H1 (cell line): Measurements from ENCODE around the gene FBXO8. TPM values are rescaled to one million over a fixed set of nuclear protein-coding genes. Genes with fewer than 3 reads are reported as not detected.

ENCODE experiments used
- CTCF ChIA-PET: fragments of 300-600 bp; sonication (Branson Sonifier 250); formaldehyde crosslinking; loops from one replicate; lab custom pipeline; 2021; ENCODE audit not compliant: partially characterized antibody; lab: Charles Lee
- POLR2A ChIA-PET: fragments of 300-600 bp; sonication (Branson Sonifier 250); formaldehyde crosslinking; loops from one replicate; lab custom pipeline; 2021; ENCODE audit warnings: inconsistent platforms; ENCODE audit not compliant: partially characterized antibody; lab: Charles Lee
- DNase-seq, 2 experiments: peaks; one replicate each; pipeline versions ENCODE4 v3.0.0 to v3.0.0-alpha.2; 2010 to 2022; ENCODE audit warnings: low spot score in 2 of 2, low read depth in 1 of 2, mixed read lengths in 1 of 2
- FAIRE-seq: peaks from 2 replicates; lab custom pipeline; 2011; peaks lifted over from hg19 to GRCh38; lab: Jason Lieb, UNC
- H2AFZ ChIP-seq: 2 replicates; pipeline ENCODE4 v1.8.1; 2012; ENCODE audit warnings: low read length, inconsistent platforms
- H2AK5ac ChIP-seq: 2 replicates; pipeline ENCODE4 v1.6.1; 2013; ENCODE audit warnings: low read depth, low read length
- H2BK120ac ChIP-seq: replicated peaks from 2 replicates; pipeline ENCODE3; 2013; ENCODE audit warnings: low read depth, low read length, inconsistent platforms
- H2BK12ac ChIP-seq: 2 replicates; pipeline ENCODE4 v1.6.1; 2013; ENCODE audit warnings: low read depth, low read length
- H2BK15ac ChIP-seq: 2 replicates; pipeline ENCODE4 v1.6.1; 2013; ENCODE audit warnings: low read length
- H2BK20ac ChIP-seq: 2 replicates; pipeline ENCODE4 v1.6.1; 2013; ENCODE audit warnings: low read length
- H2BK5ac ChIP-seq: 2 replicates; pipeline ENCODE4 v1.6.1; 2013; ENCODE audit warnings: low read depth, low read length
- H3K14ac ChIP-seq: 2 replicates; pipeline ENCODE4 v1.6.1; 2013; ENCODE audit warnings: inconsistent platforms; ENCODE audit not compliant: insufficient read length
- H3K18ac ChIP-seq: 2 replicates; pipeline ENCODE4 v1.6.1; 2013; ENCODE audit warnings: low read length; ENCODE audit errors: extremely low read depth
- H3K23ac ChIP-seq: 2 replicates; pipeline ENCODE4 v1.6.1; 2013; ENCODE audit warnings: inconsistent platforms; ENCODE audit not compliant: insufficient read length
- H3K23me2 ChIP-seq: 2 replicates; pipeline ENCODE4 v1.6.1; 2013; ENCODE audit warnings: low read depth, low read length
- H3K27ac ChIP-seq: 2 replicates; pipeline ENCODE4 v1.6.1; 2011; ENCODE audit warnings: low read depth, low read length, inconsistent platforms
- H3K27me3 ChIP-seq, 4 experiments: replicated peaks in 1 of 4; 1 replicate in 1 of 4; 2 replicates in 3 of 4; pipeline versions ENCODE4 v1.6.1 to v1.8.1; 2011 to 2013; ENCODE audit warnings: low read length in 3 of 4, mild to moderate bottlenecking in 3 of 4, inconsistent platforms in 2 of 4, mixed read lengths in 2 of 4, moderate library complexity in 1 of 4; ENCODE audit not compliant: control insufficient read depth in 3 of 4, insufficient read depth in 3 of 4; ENCODE audit errors: extremely low read depth in 1 of 4
- H3K36me3 ChIP-seq, 4 experiments: 2 replicates each; pipeline versions ENCODE4 v1.6.1 to v1.8.1; 2011 to 2013; ENCODE audit warnings: mild to moderate bottlenecking in 4 of 4, low read length in 3 of 4, moderate library complexity in 2 of 4, control low read depth in 1 of 4, inconsistent platforms in 1 of 4; ENCODE audit not compliant: insufficient read depth in 4 of 4, control insufficient read depth in 2 of 4
- H3K4ac ChIP-seq: replicated peaks from 2 replicates; pipeline ENCODE3; 2013; ENCODE audit warnings: low read length, low read depth, mixed read lengths, inconsistent platforms; ENCODE audit not compliant: insufficient read length
- H3K4me1 ChIP-seq, 4 experiments: replicated peaks in 1 of 4; 1 replicate in 1 of 4; 2 replicates in 3 of 4; pipeline versions ENCODE4 v1.6.1 to v1.8.1; 2011 to 2013; ENCODE audit warnings: low read length in 3 of 4, inconsistent platforms in 2 of 4, mixed read lengths in 1 of 4; ENCODE audit not compliant: insufficient read depth in 4 of 4, control insufficient read depth in 3 of 4
- H3K4me2 ChIP-seq, 2 experiments: 2 replicates each; pipeline versions ENCODE4 v1.6.1 to v1.8.1; 2011 to 2013; ENCODE audit warnings: low read depth in 2 of 2, low read length in 2 of 2, control low read depth in 1 of 2, inconsistent platforms in 1 of 2, mild to moderate bottlenecking in 1 of 2; ENCODE audit not compliant: insufficient read depth in 1 of 2
- H3K4me3 ChIP-seq, 4 experiments: fragments of 200-600, 300-600 bp in 1 of 4; sonication (generic), shearing (Covaris generic), sonication (Bioruptor Twin) in 1 of 4; 2 replicates each; pipeline versions ENCODE4 v1.5.1 to v1.8.1; 2011 to 2016; ENCODE audit warnings: low read length in 4 of 4, low read depth in 3 of 4, control low read depth in 2 of 4, inconsistent platforms in 2 of 4, mild to moderate bottlenecking in 2 of 4, mixed read lengths in 1 of 4, moderate library complexity in 1 of 4; ENCODE audit not compliant: insufficient read depth in 2 of 4; ENCODE audit errors: extremely low read depth in 1 of 4
- H3K56ac ChIP-seq: replicated peaks from 2 replicates; pipeline ENCODE3; 2013; ENCODE audit warnings: low read depth, mild to moderate bottlenecking, mixed read lengths, low read length, inconsistent platforms; ENCODE audit not compliant: insufficient read length
- H3K79me1 ChIP-seq: 2 replicates; pipeline ENCODE4 v1.6.1; 2013; ENCODE audit warnings: low read depth, low read length, control low read depth
- H3K79me2 ChIP-seq, 2 experiments: 2 replicates each; pipeline versions ENCODE4 v1.6.1 to v1.8.1; 2012 to 2013; ENCODE audit warnings: low read length in 2 of 2, mild to moderate bottlenecking in 2 of 2, inconsistent platforms in 1 of 2; ENCODE audit not compliant: insufficient read depth in 2 of 2, control insufficient read depth in 1 of 2
- H3K9ac ChIP-seq, 4 experiments: replicated peaks in 1 of 4; 1 replicate in 1 of 4; 2 replicates in 3 of 4; pipeline versions ENCODE4 v1.6.1 to v1.8.1; 2011 to 2013; ENCODE audit warnings: low read depth in 3 of 4, low read length in 3 of 4, control low read depth in 2 of 4, mild to moderate bottlenecking in 2 of 4, moderate library complexity in 2 of 4, inconsistent platforms in 1 of 4; ENCODE audit errors: extremely low read depth in 1 of 4
- H3K9me3 ChIP-seq, 2 experiments: 2 replicates each; pipeline versions ENCODE4 v1.6.1 to v1.8.1; 2012 to 2013; ENCODE audit warnings: mild to moderate bottlenecking in 2 of 2, moderate library complexity in 2 of 2, control low read depth in 1 of 2, inconsistent platforms in 1 of 2, low read depth in 1 of 2, low read length in 1 of 2, mixed read lengths in 1 of 2; ENCODE audit not compliant: insufficient read depth in 2 of 2
- H4K20me1 ChIP-seq, 2 experiments: replicated peaks in 1 of 2; 2 replicates each; pipeline versions ENCODE3 to v1.8.1; 2011 to 2013; ENCODE audit warnings: inconsistent platforms in 2 of 2, low read length in 2 of 2, mild to moderate bottlenecking in 1 of 2; ENCODE audit not compliant: insufficient read depth in 2 of 2, control insufficient read depth in 1 of 2
- H4K5ac ChIP-seq: 2 replicates; pipeline ENCODE4 v1.6.1; 2013; ENCODE audit warnings: low read length, low read depth, mixed read lengths, inconsistent platforms; ENCODE audit not compliant: insufficient read length
- H4K8ac ChIP-seq: 2 replicates; pipeline ENCODE4 v1.8.0; 2013; ENCODE audit warnings: mild to moderate bottlenecking, moderate library complexity, low read length, inconsistent platforms; ENCODE audit not compliant: insufficient read depth; ENCODE audit errors: extremely low read depth
- H4K91ac ChIP-seq: replicated peaks from 2 replicates; pipeline ENCODE3; 2013; ENCODE audit warnings: low read length, mixed read lengths, inconsistent platforms; ENCODE audit not compliant: insufficient read length
- ATF3 ChIP-seq: IDR thresholded peaks from 2 replicates; pipeline ENCODE4 v1.6.1; 2011; ENCODE audit warnings: low read depth, mild to moderate bottlenecking, low read length; ENCODE audit not compliant: insufficient read depth
- BCL11A ChIP-seq, 2 experiments: IDR thresholded peaks; one replicate each; pipeline ENCODE4 v1.6.1; 2011; ENCODE audit warnings: low read depth in 2 of 2, low read length in 2 of 2, mild to moderate bottlenecking in 2 of 2
- EP300 ChIP-seq, 2 experiments: IDR thresholded peaks; 1 replicate in 1 of 2; 2 replicates in 1 of 2; pipeline ENCODE4 v1.6.1; 2011 to 2012; ENCODE audit warnings: low read depth in 2 of 2, low read length in 2 of 2, mild to moderate bottlenecking in 2 of 2, borderline replicate concordance in 1 of 2, inconsistent platforms in 1 of 2, moderate library complexity in 1 of 2
- GABPA ChIP-seq: IDR thresholded peaks from 2 replicates; pipeline ENCODE4 v1.6.1; 2011; ENCODE audit warnings: mild to moderate bottlenecking, low read length, moderate library complexity, borderline replicate concordance; ENCODE audit not compliant: insufficient read depth
- HDAC2 ChIP-seq, 2 experiments: fragments of 300-600 bp in 1 of 2; sonication (generic) in 1 of 2; IDR thresholded peaks; 2 replicates each; pipeline ENCODE4 v1.6.1; 2011 to 2012; ENCODE audit warnings: low read depth in 2 of 2, low read length in 2 of 2, mild to moderate bottlenecking in 2 of 2, moderate library complexity in 2 of 2, borderline replicate concordance in 1 of 2, inconsistent platforms in 1 of 2
- KDM4A ChIP-seq: IDR thresholded peaks from one replicate; pipeline ENCODE4 v1.7.1; 2012; ENCODE audit warnings: low read depth, mild to moderate bottlenecking, moderate library complexity, low read length, inconsistent platforms; ENCODE audit not compliant: severe bottlenecking
- NRF1 ChIP-seq: IDR thresholded peaks from 2 replicates; pipeline ENCODE4 v1.6.1; 2011; ENCODE audit warnings: mild to moderate bottlenecking, low read depth, low read length, improper control_type of control experiment
- POLR2AphosphoS5 ChIP-seq: IDR thresholded peaks from 2 replicates; pipeline ENCODE4 v1.6.1; 2011; ENCODE audit warnings: low read depth, low read length
- RAD21 ChIP-seq, 2 experiments: IDR thresholded peaks in 1 of 2; conservative IDR thresholded peaks in 1 of 2; 2 replicates each; pipeline ENCODE4 v1.6.1; 2011; ENCODE audit warnings: low read depth in 2 of 2, low read length in 2 of 2, improper control_type of control experiment in 1 of 2, inconsistent platforms in 1 of 2, mild to moderate bottlenecking in 1 of 2, moderate library complexity in 1 of 2
- SP4 ChIP-seq: IDR thresholded peaks from 2 replicates; pipeline ENCODE4 v1.6.1; 2012; ENCODE audit warnings: low read length, inconsistent platforms
- TAF7 ChIP-seq: optimal IDR thresholded peaks from 2 replicates; pipeline ENCODE3; 2011; ENCODE audit warnings: low read depth, mild to moderate bottlenecking, inconsistent platforms, low read length, moderate library complexity, borderline replicate concordance
- WGBS, 2 experiments: shearing (Covaris generic) in 1 of 2; methylation state at CpG; one replicate each; pipeline versions ENCODE4 v1.1.6 to v1.1.7; 2013 to 2015; ENCODE audit warnings: low lambda C conversion rate in 2 of 2, mixed read lengths in 2 of 2, inconsistent platforms in 1 of 2, low coverage in 1 of 2, missing lambda C conversion rate in 1 of 2; ENCODE audit not compliant: insufficient replicate concordance in 2 of 2, insufficient coverage in 1 of 2, insufficient read length in 1 of 2; ENCODE audit errors: extremely low coverage in 1 of 2, missing lambda C conversion rate in 1 of 2; 5-methylcytosine and 5-hydroxymethylcytosine counted together
- polyA plus RNA-seq, 7 experiments: library from polyadenylated mRNA; depleted of rRNA in 3 of 7; stranded (reverse) in 5 of 7; unstranded in 2 of 7; fragments of >200 nt in 5 of 7; fragments of 200-250 nt in 2 of 7; gene quantifications; 1 replicate in 5 of 7; 2 replicates in 1 of 7; 4 replicates in 1 of 7; pipeline versions ENCODE4 v1.2.1 to v1.2.3, GENCODE V29; 2011 to 2013; ENCODE audit warnings: missing spikeins in 2 of 7, mixed read lengths in 2 of 7
- total RNA-seq: library from RNA; stranded (reverse); fragmentation: NEBNext Ultra II Directional; extraction: Animal tissue kit (Norgen Biotek cat#: 25700); gene quantifications from 2 replicates; pipeline ENCODE4 v1.2.1, GENCODE V29; 2021

FBXO8 gene
- total and polyA plus RNA-seq, 2 of the 8 experiments (the other 6 are each of a cell fraction or from before 2014, with no cell fraction given) = 5.1 to 7.5 TPM

GRCh38 chr4:174225349-174226049, 58.0 kb downstream of the FBXO8 start:
- H3K27me3 ChIP-seq = 0 out of 7 replicates have a peak, but pooled peaks cover 0 to under 1% (median 0%) of the 10 kb centered on the region in 4 experiments
- no peaks in the 10 kb centered on the region for H3K79me2 ChIP-seq
- H3K23me2 ChIP-seq = no peaks in the 10 kb centered on the region
- no peak overlapping the region for H2AK5ac ChIP-seq
- H3K36me3 ChIP-seq = no peaks in the 10 kb centered on the region
- no peak overlapping the region for H3K18ac ChIP-seq
- no peaks in the 10 kb centered on the region for H3K9me3 ChIP-seq
- no peak overlapping the region for H2BK15ac ChIP-seq
- H3K56ac ChIP-seq = no peak overlapping the region
- no peak overlapping the region for H4K5ac ChIP-seq
- H2BK5ac ChIP-seq = no peak overlapping the region
- no peak overlapping the region for H4K8ac ChIP-seq
- no peaks in the 10 kb centered on the region for H3K4me1 ChIP-seq
- no peaks in the 10 kb centered on the region for H3K79me1 ChIP-seq
- CTCF ChIA-PET = interaction anchor here (1.0 to 1.1 kb wide), 2 partner anchors 19 to 95 kb away, joined by 3 to 4 read pairs; no protein-coding TSS in a partner anchor
- H2AFZ ChIP-seq = no peak overlapping the region
- WGBS, 2 experiments = 88% methylated on average over 9 of the region's 9 CpGs; no CpG with 5 or more reads in 1 of the 2 experiments
- DNase-seq (no peak), FAIRE-seq (no peak)
- H3K4me2 ChIP-seq = no peak overlapping the region
- H2BK20ac ChIP-seq = no peak overlapping the region
- POLR2A ChIA-PET = no interaction called here
- no peak overlapping the region for H4K91ac ChIP-seq
- no peak overlapping the region for H3K4me3 ChIP-seq
- no peak overlapping the region for H3K4ac ChIP-seq
- H3K23ac ChIP-seq = no peak overlapping the region
- H2BK12ac ChIP-seq = no peak overlapping the region
- H3K27ac ChIP-seq = no peak overlapping the region
- no peak overlapping the region for H3K9ac ChIP-seq
- H3K14ac ChIP-seq = no peak overlapping the region
- no peak overlapping the region for H2BK120ac ChIP-seq
- H4K20me1 ChIP-seq = no peaks in the 10 kb centered on the region
- no peak for TF ChIP-seq POLR2AphosphoS5
- no peak for TF ChIP-seq ATF3
- no peak for TF ChIP-seq RAD21 (IDR thresholded peaks at IDR 0.05 in 1 of 2, conservative IDR thresholded peaks at IDR 0.05 in 1 of 2; ENCODE audit: low read depth in 2 of 2, low read length in 2 of 2)
- TF ChIP-seq TAF7 = no peak
- no peak for TF ChIP-seq HDAC2 (IDR thresholded peaks at IDR 0.05; ENCODE audit: borderline replicate concordance in 1 of 2, low read depth in 2 of 2, low read length in 2 of 2)
- TF ChIP-seq BCL11A (IDR thresholded peaks at IDR 0.05; ENCODE audit: low read depth in 2 of 2, low read length in 2 of 2) = no peak
- TF ChIP-seq EP300 (IDR thresholded peaks at IDR 0.05; ENCODE audit: borderline replicate concordance in 1 of 2, low read depth in 2 of 2, low read length in 2 of 2) = no peak
- no peak for TF ChIP-seq SP4
- TF ChIP-seq KDM4A = no peak
- TF ChIP-seq GABPA = no peak
- TF ChIP-seq NRF1 = no peak
